Stimulated activated CD4-positive, alpha-beta T cell treated with anti-CD3 and anti-CD28 coated beads, Interleukin-2, amount 100 ng/mL, for 4 hours (primary cell): ENCODE results near the gene TMEM131L.

Source experiments
- DNase-seq: peaks from one replicate; pipeline ENCODE4 v3.0.0-alpha.2; 2020; ENCODE audit warnings: low read depth

TMEM131L gene

GRCh38 chr4:153523164-153523796 is 57.1 kb downstream of the TMEM131L start:
- DNase-seq: no peak

GRCh38 chr4:153523941-153524386 is 57.8 kb downstream of the TMEM131L start:
- no peak for DNase-seq

GRCh38 chr4:153524682-153525081 is 58.5 kb downstream of the TMEM131L start:
- DNase-seq: no peak

GRCh38 chr4:153527690-153528089 is 61.5 kb downstream of the TMEM131L start:
- no peak for DNase-seq

- no peak for DNase-seq
Measured at GRCh38 chr4:153528705-153529485, 62.7 kb downstream of the TMEM131L start.

- no peak for DNase-seq
Measured at GRCh38 chr4:153529646-153530045, 63.5 kb downstream of the TMEM131L start.

- DNase-seq: peak; percentile 42
Measured at GRCh38 chr4:153530284-153530999, 64.3 kb downstream of the TMEM131L start.

- no peak for DNase-seq
Measured at GRCh38 chr4:153531000-153531358, 64.8 kb downstream of the TMEM131L start.

- no peak for DNase-seq
Measured at GRCh38 chr4:153531976-153532626, 65.9 kb downstream of the TMEM131L start.

- no peak for DNase-seq
Measured at GRCh38 chr4:153532636-153533035, 66.5 kb downstream of the TMEM131L start.

- DNase-seq: no peak
Measured at GRCh38 chr4:153533387-153533786, 67.2 kb downstream of the TMEM131L start.

GRCh38 chr4:153534792-153535629 is 68.9 kb downstream of the TMEM131L start:
- DNase-seq: no peak

- DNase-seq: no peak
Measured at GRCh38 chr4:153535772-153536513, 69.8 kb downstream of the TMEM131L start.

GRCh38 chr4:153537493-153537960 is 71.4 kb downstream of the TMEM131L start:
- DNase-seq: no peak

- no peak for DNase-seq
Measured at GRCh38 chr4:153538487-153539357, 72.6 kb downstream of the TMEM131L start.

GRCh38 chr4:153539422-153539821 is 73.3 kb downstream of the TMEM131L start:
- no peak for DNase-seq

- DNase-seq: no peak
Measured at GRCh38 chr4:153541456-153542096, 75.4 kb downstream of the TMEM131L start.

- no peak for DNase-seq
Measured at GRCh38 chr4:153542131-153542530, 76.0 kb downstream of the TMEM131L start.

GRCh38 chr4:153542834-153543233 is 76.7 kb downstream of the TMEM131L start:
- no peak for DNase-seq
